ENCODE results near the gene BNIP3. TPM values are rescaled to one million over a fixed set of nuclear protein-coding genes. Genes with fewer than 3 reads are reported as not detected.

BNIP3 gene
- total and polyA plus RNA-seq, 2 of the 13 experiments (the other 11 are each of a cell fraction or from before 2014, with no cell fraction given): 73.7 to 223 TPM

- TF ChIP-seq JUND (CRISPR knock-in tag; IDR thresholded peaks at IDR 0.05) (peak; percentile 38; the same call in 1 of the 2 replicates), MIXL1 (CRISPR knock-in tag; IDR thresholded peaks at IDR 0.05) (no peak), ZNF350 (CRISPR knock-in tag; IDR thresholded peaks at IDR 0.05; ENCODE audit: borderline replicate concordance, low read depth) (no peak), RXRA (CRISPR knock-in tag; IDR thresholded peaks at IDR 0.05) (0 out of 2 replicates have a peak, but pooled peaks have one; percentile 44), SETDB1 (CRISPR knock-in tag; IDR thresholded peaks at IDR 0.05; ENCODE audit: borderline replicate concordance) (no peak), RELA (CRISPR knock-in tag; IDR thresholded peaks at IDR 0.05) (no peak), CHD4 (IDR thresholded peaks at IDR 0.05; ENCODE audit: borderline replicate concordance, low read length) (no peak), AHDC1 (CRISPR knock-in tag; IDR thresholded peaks at IDR 0.05; ENCODE audit: borderline replicate concordance) (no peak), SAP130 (CRISPR knock-in tag; IDR thresholded peaks at IDR 0.05; ENCODE audit: low read depth) (peak; percentile 87), NFE2L1 (CRISPR knock-in tag; IDR thresholded peaks at IDR 0.05; ENCODE audit: borderline replicate concordance) (no peak), BCL6 (CRISPR knock-in tag; IDR thresholded peaks at IDR 0.05) (peak; percentile 7; the same call in 1 of the 2 replicates), NR2F1 (CRISPR knock-in tag; IDR thresholded peaks at IDR 0.05) (0 out of 4 replicates have a peak, but pooled peaks of 1 of the 2 experiments have one; percentile 13), NFRKB (IDR thresholded peaks at IDR 0.05) (no peak), BRD4 (CRISPR knock-in tag; IDR thresholded peaks at IDR 0.05) (no peak; the same call in 1 of the 2 replicates), ZBTB40 (IDR thresholded peaks at IDR 0.05) (no peak), ZBTB40 (CRISPR knock-in tag; IDR thresholded peaks at IDR 0.05) (peak; percentile 76; the same call in 1 of the 2 replicates)
Observed at GRCh38 chr10:131981429-131982184, at the start of gene BNIP3 (continued).

Data from HepG2 (cell line).